Measurements from ENCODE around the gene TMEM19.
"Not testable (repeated sequence)": the region's sequence is repeated elsewhere in the genome, so short reads cannot be mapped to it uniquely, and the experiment has no call there.

DNA sequence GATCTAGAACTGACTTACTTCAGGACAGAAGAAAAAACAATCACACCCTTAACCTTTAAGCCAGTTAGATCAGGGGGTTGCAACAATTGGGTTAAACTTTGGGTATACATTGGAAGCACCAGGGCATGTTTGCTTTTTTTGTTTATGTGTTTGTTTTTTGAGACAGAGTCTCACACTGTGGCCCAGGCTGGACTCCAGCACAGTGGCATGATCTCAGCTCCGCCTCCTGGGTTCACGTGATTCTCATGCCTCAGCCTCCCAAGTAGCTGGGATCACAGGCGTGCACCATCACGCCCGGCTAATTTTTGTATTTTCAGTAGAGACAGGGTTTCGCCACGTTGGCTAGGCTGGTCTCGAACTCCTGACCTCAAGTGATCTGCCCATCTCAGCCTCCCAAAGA, 16.3 kb downstream of the TMEM19 start:
- not testable (repeated sequence) for TF ChIP-seq CTCF (IDR thresholded peaks at IDR 0.05); EP300 (IDR thresholded peaks at IDR 0.05); POLR2A (IDR thresholded peaks at IDR 0.05; ENCODE audit: low read depth)
